HEK293 (cell line): Measurements from ENCODE around the gene RECK.
A peak's percentile ranks its signal among the peaks of the same experiment; 100 is the strongest.

Experiments used
- CTCF ChIA-PET: fragments of 350-600 bp; formaldehyde crosslinking; extraction: SDS; loops from one replicate; lab custom pipeline; 2021; ENCODE audit warnings: antibody characterized with exemption; lab: Yijun Ruan, JAX
- POLR2A ChIA-PET: fragments of 300-600 bp; formaldehyde crosslinking; extraction: SDS; loops from one replicate; lab custom pipeline; 2020; ENCODE audit warnings: antibody characterized with exemption, inconsistent platforms; lab: Yijun Ruan, JAX
- H3K27ac ChIP-seq: fragments of 200-500 bp; sonication (Bioruptor generic); 2 replicates; pipeline ENCODE4 v1.5.1; 2014; ENCODE audit warnings: low read depth, low read length, control low read depth, inconsistent platforms; ENCODE audit errors: extremely low read depth
- H3K36me3 ChIP-seq, 2 experiments: fragments of 200-500 bp in 1 of 2; sonication (Bioruptor generic) in 1 of 2; 1 replicate in 1 of 2; 2 replicates in 1 of 2; pipeline ENCODE4 v1.5.1; 2014 to 2017; ENCODE audit warnings: inconsistent platforms in 2 of 2, low read length in 2 of 2; ENCODE audit not compliant: control insufficient read depth in 2 of 2, insufficient read depth in 1 of 2
- H3K4me1 ChIP-seq: fragments of 200-500 bp; sonication (Bioruptor generic); 2 replicates; pipeline ENCODE4 v1.5.1; 2014; ENCODE audit warnings: mild to moderate bottlenecking, low read length, inconsistent platforms; ENCODE audit not compliant: control insufficient read depth, insufficient read depth
- H3K4me3 ChIP-seq: 2 replicates; pipeline ENCODE4 v1.5.1; 2011; ENCODE audit warnings: low read depth, mild to moderate bottlenecking, control low read depth, low read length, moderate library complexity
- H3K9me3 ChIP-seq: fragments of 200-500 bp; sonication (Bioruptor generic); 2 replicates; pipeline ENCODE4 v1.5.1; 2014; ENCODE audit warnings: low read depth, low read length, inconsistent platforms; ENCODE audit not compliant: control insufficient read depth, insufficient read depth
- GLI2 ChIP-seq: fragments of 450-650 bp; formaldehyde crosslinking; IDR thresholded peaks from 2 replicates; pipeline ENCODE4; 2017; ENCODE audit warnings: missing biosample characterization, missing genetic modification characterization, low read depth, borderline replicate concordance
- HOXD13 ChIP-seq: sonication (generic); formaldehyde crosslinking; IDR thresholded peaks from 2 replicates; pipeline ENCODE4 v1.8.0; 2022; ENCODE audit warnings: missing genetic modification reagents, borderline replicate concordance
- MEIS1 ChIP-seq: sonication (generic); formaldehyde crosslinking; IDR thresholded peaks from 2 replicates; pipeline ENCODE4 v1.8.1; 2022; ENCODE audit warnings: missing genetic modification reagents, mild to moderate bottlenecking, borderline replicate concordance
- TRIM28 ChIP-seq: IDR thresholded peaks from 2 replicates; pipeline ENCODE4 v1.6.1; 2011; ENCODE audit warnings: low read length, control low read depth, borderline replicate concordance
- ZNF138 ChIP-seq: fragments of 450-650 bp; formaldehyde crosslinking; IDR thresholded peaks from 2 replicates; pipeline ENCODE4 v1.5.1; 2016; ENCODE audit warnings: missing biosample characterization, missing genetic modification characterization, borderline replicate concordance
- ZNF16 ChIP-seq: fragments of 450-650 bp; formaldehyde crosslinking; IDR thresholded peaks from 2 replicates; pipeline ENCODE4 v1.5.1; 2016; ENCODE audit warnings: low read depth, missing biosample characterization, missing genetic modification characterization
- ZNF184 ChIP-seq: fragments of 450-650 bp; IDR thresholded peaks from 2 replicates; pipeline ENCODE4 v1.5.1; 2018; ENCODE audit warnings: missing biosample characterization, mild to moderate bottlenecking, missing genetic modification characterization
- ZNF248 ChIP-seq: fragments of 450-650 bp; formaldehyde crosslinking; IDR thresholded peaks from 2 replicates; pipeline ENCODE4 v1.5.1; 2017; ENCODE audit warnings: missing biosample characterization, missing genetic modification characterization
- ZNF37A ChIP-seq: fragments of 450-650 bp; IDR thresholded peaks from 2 replicates; pipeline ENCODE4 v1.5.1; 2018; ENCODE audit warnings: missing biosample characterization, missing genetic modification characterization
- ZNF529 ChIP-seq: fragments of 450-650 bp; formaldehyde crosslinking; IDR thresholded peaks from 2 replicates; pipeline ENCODE4 v1.5.1; 2017; ENCODE audit warnings: missing genetic modification characterization, missing biosample characterization; ENCODE audit not compliant: insufficient replicate concordance
- ZNF549 ChIP-seq: fragments of 450-650 bp; IDR thresholded peaks from 2 replicates; pipeline ENCODE4 v1.5.1; 2018; ENCODE audit warnings: missing biosample characterization, missing genetic modification characterization, mild to moderate bottlenecking, inconsistent platforms, moderate library complexity
- ZNF558 ChIP-seq: fragments of 450-650 bp; formaldehyde crosslinking; IDR thresholded peaks from 2 replicates; pipeline ENCODE4 v1.5.1; 2016; ENCODE audit warnings: missing biosample characterization, missing genetic modification characterization
- ZNF747 ChIP-seq: fragments of 450-650 bp; formaldehyde crosslinking; IDR thresholded peaks from 2 replicates; pipeline ENCODE4 v1.5.1; 2016; ENCODE audit warnings: missing biosample characterization, missing genetic modification characterization
- ZNF785 ChIP-seq: fragments of 450-650 bp; formaldehyde crosslinking; IDR thresholded peaks from 2 replicates; pipeline ENCODE4 v1.5.1; 2016; ENCODE audit warnings: missing biosample characterization, missing genetic modification characterization
- ZNF792 ChIP-seq: fragments of 450-650 bp; formaldehyde crosslinking; IDR thresholded peaks from 2 replicates; pipeline ENCODE4 v1.5.1; 2016; ENCODE audit warnings: missing biosample characterization, missing genetic modification characterization
- TF ChIP-seq, protein P1 (sequence below): fragments of 450-650 bp; formaldehyde crosslinking; IDR thresholded peaks from 2 replicates; pipeline ENCODE4; 2016; ENCODE audit warnings: missing biosample characterization, missing genetic modification characterization
- TF ChIP-seq, protein P2 (sequence below): sonication (generic); formaldehyde crosslinking; IDR thresholded peaks from 2 replicates; pipeline ENCODE4 v1.8.1; 2022; ENCODE audit warnings: mild to moderate bottlenecking, moderate library complexity, missing genetic modification reagents
- TF ChIP-seq, protein P3 (sequence below): fragments of 450-650 bp; formaldehyde crosslinking; IDR thresholded peaks from 2 replicates; pipeline ENCODE4 v1.5.1; 2017; ENCODE audit warnings: missing biosample characterization, missing genetic modification characterization
- TF ChIP-seq, protein P4 (sequence below): fragments of 450-650 bp; formaldehyde crosslinking; IDR thresholded peaks from 2 replicates; pipeline ENCODE4 v1.5.1; 2017; ENCODE audit warnings: missing biosample characterization, missing genetic modification characterization
- TF ChIP-seq, protein P5 (sequence below): fragments of 450-650 bp; formaldehyde crosslinking; IDR thresholded peaks from 2 replicates; pipeline ENCODE4 v1.5.1; 2016; ENCODE audit warnings: missing biosample characterization, missing genetic modification characterization
- TF ChIP-seq, protein P6 (sequence below): fragments of 450-650 bp; formaldehyde crosslinking; IDR thresholded peaks from 2 replicates; pipeline ENCODE4 v1.5.1; 2016; ENCODE audit warnings: missing biosample characterization, missing genetic modification characterization
- TF ChIP-seq, protein P7 (sequence below): fragments of 450-650 bp; formaldehyde crosslinking; IDR thresholded peaks from 2 replicates; pipeline ENCODE4 v1.5.1; 2016; ENCODE audit warnings: missing biosample characterization, missing genetic modification characterization

RECK gene

DNA sequence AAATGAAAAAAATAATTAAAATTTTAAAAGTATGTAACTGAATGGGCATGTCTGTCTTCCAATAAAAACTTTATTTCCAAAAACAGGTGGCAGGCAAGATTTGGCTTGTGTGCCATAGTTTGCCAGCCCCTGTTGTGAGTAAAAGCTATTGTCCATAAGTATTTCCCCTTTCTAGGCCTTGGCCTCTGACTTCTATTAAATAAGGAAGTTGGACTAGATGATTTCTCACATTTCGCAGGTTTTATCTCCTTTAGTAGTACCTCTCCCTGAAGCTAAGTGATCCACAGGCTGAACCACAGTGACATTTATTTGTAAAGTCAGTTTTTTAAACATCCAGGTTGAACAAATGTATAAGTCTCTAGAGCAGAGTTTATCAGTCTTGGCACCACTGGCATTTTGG lies 41.3 kb downstream of the RECK start (continued):
- TF ChIP-seq ZNF549 (tag by site-specific recombination) (no peak), ZNF785 (no peak)
- TF ChIP-seq, protein P1, sequence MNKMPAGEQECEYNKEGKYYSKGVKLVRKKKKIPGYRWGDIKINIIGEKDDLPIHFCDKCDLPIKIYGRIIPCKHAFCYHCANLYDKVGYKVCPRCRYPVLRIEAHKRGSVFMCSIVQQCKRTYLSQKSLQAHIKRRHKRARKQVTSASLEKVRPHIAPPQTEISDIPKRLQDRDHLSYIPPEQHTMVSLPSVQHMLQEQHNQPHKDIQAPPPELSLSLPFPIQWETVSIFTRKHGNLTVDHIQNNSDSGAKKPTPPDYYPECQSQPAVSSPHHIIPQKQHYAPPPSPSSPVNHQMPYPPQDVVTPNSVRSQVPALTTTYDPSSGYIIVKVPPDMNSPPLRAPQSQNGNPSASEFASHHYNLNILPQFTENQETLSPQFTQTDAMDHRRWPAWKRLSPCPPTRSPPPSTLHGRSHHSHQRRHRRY (tag by site-specific recombination): no peak

DNA sequence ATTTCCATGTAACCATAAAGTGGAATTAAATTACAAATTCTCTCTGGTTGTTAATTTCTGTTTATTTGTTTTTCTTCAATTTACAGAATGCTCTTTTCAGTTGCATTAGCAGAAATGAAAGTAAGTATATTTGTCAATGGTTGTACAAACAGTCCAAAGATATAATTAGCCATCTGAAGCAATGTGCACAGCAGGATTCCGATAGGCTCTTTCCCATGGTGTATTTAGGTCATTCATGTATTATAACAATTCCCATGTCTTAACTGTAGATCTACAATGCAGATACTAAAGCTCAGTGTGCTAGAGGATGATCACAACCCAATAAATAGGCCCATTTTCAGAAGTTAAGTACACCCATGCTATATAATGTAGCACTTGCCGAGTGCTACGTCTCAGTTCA lies 43.8 kb downstream of the RECK start:
- CTCF ChIA-PET: interaction anchor here (0.5 to 2.8 kb wide), 3 partner anchors 8 to 23 kb away, joined by 3 to 14 read pairs (median 3); no protein-coding TSS in a partner anchor
- H3K4me3 ChIP-seq: no peak overlapping the region
- no peak for TF ChIP-seq HOXD13
- TF ChIP-seq, protein P2, sequence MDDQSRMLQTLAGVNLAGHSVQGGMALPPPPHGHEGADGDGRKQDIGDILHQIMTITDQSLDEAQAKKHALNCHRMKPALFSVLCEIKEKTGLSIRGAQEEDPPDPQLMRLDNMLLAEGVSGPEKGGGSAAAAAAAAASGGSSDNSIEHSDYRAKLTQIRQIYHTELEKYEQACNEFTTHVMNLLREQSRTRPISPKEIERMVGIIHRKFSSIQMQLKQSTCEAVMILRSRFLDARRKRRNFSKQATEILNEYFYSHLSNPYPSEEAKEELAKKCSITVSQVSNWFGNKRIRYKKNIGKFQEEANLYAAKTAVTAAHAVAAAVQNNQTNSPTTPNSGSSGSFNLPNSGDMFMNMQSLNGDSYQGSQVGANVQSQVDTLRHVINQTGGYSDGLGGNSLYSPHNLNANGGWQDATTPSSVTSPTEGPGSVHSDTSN (CRISPR knock-in tag): no peak
- TF ChIP-seq, protein P3, sequence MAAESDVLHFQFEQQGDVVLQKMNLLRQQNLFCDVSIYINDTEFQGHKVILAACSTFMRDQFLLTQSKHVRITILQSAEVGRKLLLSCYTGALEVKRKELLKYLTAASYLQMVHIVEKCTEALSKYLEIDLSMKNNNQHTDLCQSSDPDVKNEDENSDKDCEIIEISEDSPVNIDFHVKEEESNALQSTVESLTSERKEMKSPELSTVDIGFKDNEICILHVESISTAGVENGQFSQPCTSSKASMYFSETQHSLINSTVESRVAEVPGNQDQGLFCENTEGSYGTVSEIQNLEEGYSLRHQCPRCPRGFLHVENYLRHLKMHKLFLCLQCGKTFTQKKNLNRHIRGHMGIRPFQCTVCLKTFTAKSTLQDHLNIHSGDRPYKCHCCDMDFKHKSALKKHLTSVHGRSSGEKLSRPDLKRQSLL (tag by site-specific recombination): no peak
- 0 out of 2 replicates have a peak, but pooled peaks have one; percentile 5 for TF ChIP-seq TRIM28
- TF ChIP-seq GLI2 (tag by site-specific recombination): no peak
- TF ChIP-seq, protein P4, sequence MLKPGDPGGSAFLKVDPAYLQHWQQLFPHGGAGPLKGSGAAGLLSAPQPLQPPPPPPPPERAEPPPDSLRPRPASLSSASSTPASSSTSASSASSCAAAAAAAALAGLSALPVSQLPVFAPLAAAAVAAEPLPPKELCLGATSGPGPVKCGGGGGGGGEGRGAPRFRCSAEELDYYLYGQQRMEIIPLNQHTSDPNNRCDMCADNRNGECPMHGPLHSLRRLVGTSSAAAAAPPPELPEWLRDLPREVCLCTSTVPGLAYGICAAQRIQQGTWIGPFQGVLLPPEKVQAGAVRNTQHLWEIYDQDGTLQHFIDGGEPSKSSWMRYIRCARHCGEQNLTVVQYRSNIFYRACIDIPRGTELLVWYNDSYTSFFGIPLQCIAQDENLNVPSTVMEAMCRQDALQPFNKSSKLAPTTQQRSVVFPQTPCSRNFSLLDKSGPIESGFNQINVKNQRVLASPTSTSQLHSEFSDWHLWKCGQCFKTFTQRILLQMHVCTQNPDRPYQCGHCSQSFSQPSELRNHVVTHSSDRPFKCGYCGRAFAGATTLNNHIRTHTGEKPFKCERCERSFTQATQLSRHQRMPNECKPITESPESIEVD: peak; percentile 50
- no peak for TF ChIP-seq ZNF248
- no peak for TF ChIP-seq ZNF37A
- no peak for TF ChIP-seq ZNF184 (tag by site-specific recombination)
- no peak for TF ChIP-seq ZNF558 (tag by site-specific recombination)
- TF ChIP-seq, all 188 proteins: peak for 2
- POLR2A ChIA-PET: no interaction called here
- Histone ChIP-seq H3K4me1 (no peaks in the 10 kb centered on the region), H3K9me3 (no peaks in the 10 kb centered on the region), H3K36me3 (peaks cover 0 to 8% of the 10 kb centered on the region in 2 experiments; a peak in 2 of 3 replicates), H3K27ac (no peak overlapping the region)

DNA sequence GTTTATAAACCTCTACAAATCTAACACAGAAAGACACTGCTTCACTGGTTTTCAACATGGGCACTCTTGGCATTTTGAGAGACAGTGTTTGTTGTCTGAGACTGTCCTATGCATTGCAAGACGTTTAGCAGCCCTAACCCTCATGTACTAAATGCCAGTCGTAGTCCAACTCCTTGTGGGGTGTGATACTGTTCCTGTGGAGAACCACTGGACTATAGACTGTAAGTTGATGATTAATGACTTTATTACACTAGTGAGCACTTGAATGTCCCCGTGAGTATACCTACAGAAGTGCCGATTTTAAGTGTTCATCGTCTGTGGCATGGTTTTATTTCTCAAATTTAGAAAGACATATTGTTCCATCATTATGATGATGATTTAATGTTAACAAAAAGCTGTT lies 46.2 kb downstream of the RECK start:
- Histone ChIP-seq H3K4me1 (no peaks in the 10 kb centered on the region), H3K27ac (no peak overlapping the region), H3K4me3 (no peak overlapping the region), H3K36me3 (peaks cover 0 to 17% of the 10 kb centered on the region in 2 experiments), H3K9me3 (no peaks in the 10 kb centered on the region)
- CTCF ChIA-PET: interaction anchor here (0.7 to 0.8 kb wide), 2 partner anchors 16 to 20 kb away, joined by 3 read pairs; no protein-coding TSS in a partner anchor
- POLR2A ChIA-PET: no interaction called here
- TF ChIP-seq, protein P5, sequence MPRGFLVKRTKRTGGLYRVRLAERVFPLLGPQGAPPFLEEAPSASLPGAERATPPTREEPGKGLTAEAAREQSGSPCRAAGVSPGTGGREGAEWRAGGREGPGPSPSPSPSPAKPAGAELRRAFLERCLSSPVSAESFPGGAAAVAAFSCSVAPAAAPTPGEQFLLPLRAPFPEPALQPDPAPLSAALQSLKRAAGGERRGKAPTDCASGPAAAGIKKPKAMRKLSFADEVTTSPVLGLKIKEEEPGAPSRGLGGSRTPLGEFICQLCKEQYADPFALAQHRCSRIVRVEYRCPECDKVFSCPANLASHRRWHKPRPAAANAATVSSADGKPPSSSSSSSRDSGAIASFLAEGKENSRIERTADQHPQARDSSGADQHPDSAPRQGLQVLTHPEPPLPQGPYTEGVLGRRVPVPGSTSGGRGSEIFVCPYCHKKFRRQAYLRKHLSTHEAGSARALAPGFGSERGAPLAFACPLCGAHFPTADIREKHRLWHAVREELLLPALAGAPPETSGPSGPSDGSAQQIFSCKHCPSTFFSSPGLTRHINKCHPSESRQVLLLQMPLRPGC (tag by site-specific recombination): no peak
- TF ChIP-seq GLI2 (tag by site-specific recombination): no peak
- no peak for TF ChIP-seq ZNF138 (tag by site-specific recombination)
- TF ChIP-seq ZNF747: no peak
- TF ChIP-seq, protein P6, sequence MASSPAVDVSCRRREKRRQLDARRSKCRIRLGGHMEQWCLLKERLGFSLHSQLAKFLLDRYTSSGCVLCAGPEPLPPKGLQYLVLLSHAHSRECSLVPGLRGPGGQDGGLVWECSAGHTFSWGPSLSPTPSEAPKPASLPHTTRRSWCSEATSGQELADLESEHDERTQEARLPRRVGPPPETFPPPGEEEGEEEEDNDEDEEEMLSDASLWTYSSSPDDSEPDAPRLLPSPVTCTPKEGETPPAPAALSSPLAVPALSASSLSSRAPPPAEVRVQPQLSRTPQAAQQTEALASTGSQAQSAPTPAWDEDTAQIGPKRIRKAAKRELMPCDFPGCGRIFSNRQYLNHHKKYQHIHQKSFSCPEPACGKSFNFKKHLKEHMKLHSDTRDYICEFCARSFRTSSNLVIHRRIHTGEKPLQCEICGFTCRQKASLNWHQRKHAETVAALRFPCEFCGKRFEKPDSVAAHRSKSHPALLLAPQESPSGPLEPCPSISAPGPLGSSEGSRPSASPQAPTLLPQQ: no peak
- TF ChIP-seq ZNF16: no peak
- TF ChIP-seq, protein P7, sequence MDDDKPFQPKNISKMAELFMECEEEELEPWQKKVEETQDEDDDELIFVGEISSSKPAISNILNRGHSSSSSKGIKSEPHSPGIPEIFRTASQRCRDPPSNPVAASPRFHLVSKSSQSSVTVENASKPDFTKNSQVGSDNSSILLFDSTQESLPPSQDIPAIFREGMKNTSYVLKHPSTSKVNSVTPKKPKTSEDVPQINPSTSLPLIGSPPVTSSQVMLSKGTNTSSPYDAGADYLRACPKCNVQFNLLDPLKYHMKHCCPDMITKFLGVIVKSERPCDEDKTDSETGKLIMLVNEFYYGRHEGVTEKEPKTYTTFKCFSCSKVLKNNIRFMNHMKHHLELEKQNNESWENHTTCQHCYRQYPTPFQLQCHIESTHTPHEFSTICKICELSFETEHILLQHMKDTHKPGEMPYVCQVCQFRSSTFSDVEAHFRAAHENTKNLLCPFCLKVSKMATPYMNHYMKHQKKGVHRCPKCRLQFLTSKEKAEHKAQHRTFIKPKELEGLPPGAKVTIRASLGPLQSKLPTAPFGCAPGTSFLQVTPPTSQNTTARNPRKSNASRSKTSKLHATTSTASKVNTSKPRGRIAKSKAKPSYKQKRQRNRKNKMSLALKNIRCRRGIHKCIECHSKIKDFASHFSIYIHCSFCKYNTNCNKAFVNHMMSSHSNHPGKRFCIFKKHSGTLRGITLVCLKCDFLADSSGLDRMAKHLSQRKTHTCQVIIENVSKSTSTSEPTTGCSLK: no peak
- no peak for TF ChIP-seq ZNF792 (tag by site-specific recombination)
- no peak for TF ChIP-seq MEIS1
- no peak for TF ChIP-seq ZNF529 (tag by site-specific recombination)
